SK-N-SH treated with all-trans-retinoic acid at 6 μM for 48 hours (cell line): ENCODE data around the gene KRT35.

Experiments
- ARNTL ChIP-seq: fragments of 450-650 bp; formaldehyde crosslinking; IDR thresholded peaks from 2 replicates; pipeline ENCODE4 v1.5.0; 2020; ENCODE audit warnings: low read depth, mild to moderate bottlenecking, moderate library complexity, borderline replicate concordance
- GLIS3 ChIP-seq: fragments of 250-450 bp; sonication (Bioruptor Pico); IDR thresholded peaks from 2 replicates; pipeline ENCODE4 v1.5.0; 2020; ENCODE audit warnings: mild to moderate bottlenecking, moderate library complexity
- RARB ChIP-seq: fragments of 250-450 bp; sonication (Bioruptor Pico); IDR thresholded peaks from 2 replicates; pipeline ENCODE4 v1.8.0; 2021; ENCODE audit warnings: mild to moderate bottlenecking, moderate library complexity
- ZC3H10 ChIP-seq: fragments of 250-450 bp; sonication (Bioruptor Pico); IDR thresholded peaks from 2 replicates; pipeline ENCODE4 v1.5.1; 2021; ENCODE audit warnings: mild to moderate bottlenecking, moderate library complexity
- TF ChIP-seq, protein P1 (sequence below): fragments of 250-450 bp; sonication (Bioruptor Pico); IDR thresholded peaks from 2 replicates; pipeline ENCODE4 v1.5.1; 2020; ENCODE audit warnings: low read depth, mild to moderate bottlenecking, moderate library complexity
- TF ChIP-seq, protein P2 (sequence below): fragments of 250-450 bp; sonication (Bioruptor Pico); IDR thresholded peaks from 2 replicates; pipeline ENCODE4 v1.8.0; 2021; ENCODE audit warnings: low read depth, mild to moderate bottlenecking, moderate library complexity, borderline replicate concordance
- TF ChIP-seq, protein P3 (sequence below): fragments of 250-450 bp; sonication (Bioruptor Pico); IDR thresholded peaks from 2 replicates; pipeline ENCODE4 v1.5.1; 2021; ENCODE audit warnings: mild to moderate bottlenecking, moderate library complexity

DNA sequence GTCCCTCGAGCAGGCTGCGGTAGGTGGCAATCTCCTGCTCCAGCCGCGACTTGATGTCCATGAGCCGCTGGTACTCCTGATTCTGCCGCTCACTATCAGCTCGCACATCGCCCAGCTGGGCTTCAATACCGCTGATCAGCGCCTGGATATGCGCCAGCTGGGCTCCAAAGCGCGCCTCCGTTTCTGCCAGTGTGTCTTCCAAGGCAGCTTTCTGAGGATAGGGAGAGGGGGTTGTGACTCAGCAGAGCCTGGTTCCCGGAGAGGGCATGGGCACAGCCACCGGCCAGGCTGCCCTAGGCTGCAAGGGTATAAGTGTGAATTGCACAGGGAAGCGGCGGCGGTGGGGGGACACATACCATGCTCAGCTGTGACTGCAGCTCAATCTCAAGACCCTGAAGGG is 42.8 kb upstream of the KRT35 start:
- no peak for TF ChIP-seq ARNTL (CRISPR knock-in tag)
- TF ChIP-seq ZC3H10 (CRISPR knock-in tag) = no peak
- TF ChIP-seq, protein P1, sequence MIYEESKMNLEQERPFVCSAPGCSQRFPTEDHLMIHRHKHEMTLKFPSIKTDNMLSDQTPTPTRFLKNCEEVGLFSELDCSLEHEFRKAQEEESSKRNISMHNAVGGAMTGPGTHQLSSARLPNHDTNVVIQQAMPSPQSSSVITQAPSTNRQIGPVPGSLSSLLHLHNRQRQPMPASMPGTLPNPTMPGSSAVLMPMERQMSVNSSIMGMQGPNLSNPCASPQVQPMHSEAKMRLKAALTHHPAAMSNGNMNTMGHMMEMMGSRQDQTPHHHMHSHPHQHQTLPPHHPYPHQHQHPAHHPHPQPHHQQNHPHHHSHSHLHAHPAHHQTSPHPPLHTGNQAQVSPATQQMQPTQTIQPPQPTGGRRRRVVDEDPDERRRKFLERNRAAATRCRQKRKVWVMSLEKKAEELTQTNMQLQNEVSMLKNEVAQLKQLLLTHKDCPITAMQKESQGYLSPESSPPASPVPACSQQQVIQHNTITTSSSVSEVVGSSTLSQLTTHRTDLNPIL (CRISPR knock-in tag) = no peak
- TF ChIP-seq, protein P2, sequence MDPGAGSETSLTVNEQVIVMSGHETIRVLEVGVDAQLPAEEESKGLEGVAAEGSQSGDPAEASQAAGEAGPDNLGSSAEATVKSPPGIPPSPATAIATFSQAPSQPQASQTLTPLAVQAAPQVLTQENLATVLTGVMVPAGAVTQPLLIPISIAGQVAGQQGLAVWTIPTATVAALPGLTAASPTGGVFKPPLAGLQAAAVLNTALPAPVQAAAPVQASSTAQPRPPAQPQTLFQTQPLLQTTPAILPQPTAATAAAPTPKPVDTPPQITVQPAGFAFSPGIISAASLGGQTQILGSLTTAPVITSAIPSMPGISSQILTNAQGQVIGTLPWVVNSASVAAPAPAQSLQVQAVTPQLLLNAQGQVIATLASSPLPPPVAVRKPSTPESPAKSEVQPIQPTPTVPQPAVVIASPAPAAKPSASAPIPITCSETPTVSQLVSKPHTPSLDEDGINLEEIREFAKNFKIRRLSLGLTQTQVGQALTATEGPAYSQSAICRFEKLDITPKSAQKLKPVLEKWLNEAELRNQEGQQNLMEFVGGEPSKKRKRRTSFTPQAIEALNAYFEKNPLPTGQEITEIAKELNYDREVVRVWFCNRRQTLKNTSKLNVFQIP (CRISPR knock-in tag) = no peak
- TF ChIP-seq RARB = no peak
- no peak for TF ChIP-seq GLIS3 (CRISPR knock-in tag)
- TF ChIP-seq, protein P3, sequence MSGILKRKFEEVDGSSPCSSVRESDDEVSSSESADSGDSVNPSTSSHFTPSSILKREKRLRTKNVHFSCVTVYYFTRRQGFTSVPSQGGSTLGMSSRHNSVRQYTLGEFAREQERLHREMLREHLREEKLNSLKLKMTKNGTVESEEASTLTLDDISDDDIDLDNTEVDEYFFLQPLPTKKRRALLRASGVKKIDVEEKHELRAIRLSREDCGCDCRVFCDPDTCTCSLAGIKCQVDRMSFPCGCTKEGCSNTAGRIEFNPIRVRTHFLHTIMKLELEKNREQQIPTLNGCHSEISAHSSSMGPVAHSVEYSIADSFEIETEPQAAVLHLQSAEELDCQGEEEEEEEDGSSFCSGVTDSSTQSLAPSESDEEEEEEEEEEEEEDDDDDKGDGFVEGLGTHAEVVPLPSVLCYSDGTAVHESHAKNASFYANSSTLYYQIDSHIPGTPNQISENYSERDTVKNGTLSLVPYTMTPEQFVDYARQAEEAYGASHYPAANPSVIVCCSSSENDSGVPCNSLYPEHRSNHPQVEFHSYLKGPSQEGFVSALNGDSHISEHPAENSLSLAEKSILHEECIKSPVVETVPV (CRISPR knock-in tag) = no peak
